ENCODE results near the gene YJU2. TPM values are rescaled to one million over a fixed set of nuclear protein-coding genes. Genes with fewer than 3 reads are reported as not detected.

YJU2 gene
- total RNA-seq, 1 experiment from 2014 or later = 26.5 TPM

DNA sequence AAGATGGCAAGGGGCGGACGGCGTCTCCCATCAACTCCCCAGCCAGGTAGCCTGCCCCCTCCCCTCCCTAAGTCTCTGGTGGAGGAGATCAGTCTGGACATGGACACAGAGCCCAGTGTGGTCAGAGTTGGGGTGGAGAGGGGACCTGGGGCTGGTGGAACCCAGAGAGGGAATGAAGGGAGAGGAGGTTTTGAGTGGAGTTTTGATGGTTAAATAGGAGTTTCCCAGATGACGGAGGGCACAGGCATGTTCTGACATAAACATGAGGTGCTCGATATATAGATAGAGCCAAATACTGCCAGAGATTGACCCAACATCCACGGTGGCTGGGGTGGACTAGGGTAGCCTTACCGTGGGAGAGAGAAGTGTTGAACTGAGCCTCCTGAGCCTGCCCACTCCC is 71.6 kb downstream of the YJU2 start (continued):
- TF ChIP-seq, protein P1, sequence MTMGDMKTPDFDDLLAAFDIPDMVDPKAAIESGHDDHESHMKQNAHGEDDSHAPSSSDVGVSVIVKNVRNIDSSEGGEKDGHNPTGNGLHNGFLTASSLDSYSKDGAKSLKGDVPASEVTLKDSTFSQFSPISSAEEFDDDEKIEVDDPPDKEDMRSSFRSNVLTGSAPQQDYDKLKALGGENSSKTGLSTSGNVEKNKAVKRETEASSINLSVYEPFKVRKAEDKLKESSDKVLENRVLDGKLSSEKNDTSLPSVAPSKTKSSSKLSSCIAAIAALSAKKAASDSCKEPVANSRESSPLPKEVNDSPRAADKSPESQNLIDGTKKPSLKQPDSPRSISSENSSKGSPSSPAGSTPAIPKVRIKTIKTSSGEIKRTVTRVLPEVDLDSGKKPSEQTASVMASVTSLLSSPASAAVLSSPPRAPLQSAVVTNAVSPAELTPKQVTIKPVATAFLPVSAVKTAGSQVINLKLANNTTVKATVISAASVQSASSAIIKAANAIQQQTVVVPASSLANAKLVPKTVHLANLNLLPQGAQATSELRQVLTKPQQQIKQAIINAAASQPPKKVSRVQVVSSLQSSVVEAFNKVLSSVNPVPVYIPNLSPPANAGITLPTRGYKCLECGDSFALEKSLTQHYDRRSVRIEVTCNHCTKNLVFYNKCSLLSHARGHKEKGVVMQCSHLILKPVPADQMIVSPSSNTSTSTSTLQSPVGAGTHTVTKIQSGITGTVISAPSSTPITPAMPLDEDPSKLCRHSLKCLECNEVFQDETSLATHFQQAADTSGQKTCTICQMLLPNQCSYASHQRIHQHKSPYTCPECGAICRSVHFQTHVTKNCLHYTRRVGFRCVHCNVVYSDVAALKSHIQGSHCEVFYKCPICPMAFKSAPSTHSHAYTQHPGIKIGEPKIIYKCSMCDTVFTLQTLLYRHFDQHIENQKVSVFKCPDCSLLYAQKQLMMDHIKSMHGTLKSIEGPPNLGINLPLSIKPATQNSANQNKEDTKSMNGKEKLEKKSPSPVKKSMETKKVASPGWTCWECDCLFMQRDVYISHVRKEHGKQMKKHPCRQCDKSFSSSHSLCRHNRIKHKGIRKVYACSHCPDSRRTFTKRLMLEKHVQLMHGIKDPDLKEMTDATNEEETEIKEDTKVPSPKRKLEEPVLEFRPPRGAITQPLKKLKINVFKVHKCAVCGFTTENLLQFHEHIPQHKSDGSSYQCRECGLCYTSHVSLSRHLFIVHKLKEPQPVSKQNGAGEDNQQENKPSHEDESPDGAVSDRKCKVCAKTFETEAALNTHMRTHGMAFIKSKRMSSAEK (CRISPR knock-in tag; IDR thresholded peaks at IDR 0.05; ENCODE audit: borderline replicate concordance) = no peak
- TF ChIP-seq, protein P2, sequence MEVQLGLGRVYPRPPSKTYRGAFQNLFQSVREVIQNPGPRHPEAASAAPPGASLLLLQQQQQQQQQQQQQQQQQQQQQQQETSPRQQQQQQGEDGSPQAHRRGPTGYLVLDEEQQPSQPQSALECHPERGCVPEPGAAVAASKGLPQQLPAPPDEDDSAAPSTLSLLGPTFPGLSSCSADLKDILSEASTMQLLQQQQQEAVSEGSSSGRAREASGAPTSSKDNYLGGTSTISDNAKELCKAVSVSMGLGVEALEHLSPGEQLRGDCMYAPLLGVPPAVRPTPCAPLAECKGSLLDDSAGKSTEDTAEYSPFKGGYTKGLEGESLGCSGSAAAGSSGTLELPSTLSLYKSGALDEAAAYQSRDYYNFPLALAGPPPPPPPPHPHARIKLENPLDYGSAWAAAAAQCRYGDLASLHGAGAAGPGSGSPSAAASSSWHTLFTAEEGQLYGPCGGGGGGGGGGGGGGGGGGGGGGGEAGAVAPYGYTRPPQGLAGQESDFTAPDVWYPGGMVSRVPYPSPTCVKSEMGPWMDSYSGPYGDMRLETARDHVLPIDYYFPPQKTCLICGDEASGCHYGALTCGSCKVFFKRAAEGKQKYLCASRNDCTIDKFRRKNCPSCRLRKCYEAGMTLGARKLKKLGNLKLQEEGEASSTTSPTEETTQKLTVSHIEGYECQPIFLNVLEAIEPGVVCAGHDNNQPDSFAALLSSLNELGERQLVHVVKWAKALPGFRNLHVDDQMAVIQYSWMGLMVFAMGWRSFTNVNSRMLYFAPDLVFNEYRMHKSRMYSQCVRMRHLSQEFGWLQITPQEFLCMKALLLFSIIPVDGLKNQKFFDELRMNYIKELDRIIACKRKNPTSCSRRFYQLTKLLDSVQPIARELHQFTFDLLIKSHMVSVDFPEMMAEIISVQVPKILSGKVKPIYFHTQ (CRISPR knock-in tag; IDR thresholded peaks at IDR 0.05) = no peak

Other genes with a start within 250 kb of the YJU2 start
- 45.5 to 46.0 TPM (median 45.9 TPM) in 3 replicates for gene PIAS4, start 239.3 kb upstream of the YJU2 start, total RNA-seq (2021)
- 22.8 to 27.9 TPM (median 24.6 TPM) in 3 replicates for gene ZBTB7A, start 180.2 kb upstream of the YJU2 start, total RNA-seq (2021)
- gene MAP2K2, start 123.0 kb upstream of the YJU2 start, total RNA-seq (2021) = 175 to 177 TPM (median 176 TPM) in 3 replicates
- 0.09 to 0.46 TPM in 2 of 3 replicates, not detected in the other for gene CREB3L3, start 93.4 kb upstream of the YJU2 start, total RNA-seq (2021)
- gene SIRT6, start 64.5 kb upstream of the YJU2 start, total RNA-seq (2021) = 27.2 to 29.9 TPM (median 28.1 TPM) in 3 replicates
- gene ANKRD24, start 64.4 kb upstream of the YJU2 start, total RNA-seq (2021) = 11.3 to 15.0 TPM (median 14.8 TPM) in 3 replicates
- gene EBI3, start 17.6 kb upstream of the YJU2 start, total RNA-seq (2021) = 0.81 to 1.5 TPM (median 1.1 TPM) in 3 replicates
- gene SHD, start 32.2 kb downstream of the YJU2 start, total RNA-seq (2021) = 2.0 to 3.6 TPM (median 3.4 TPM) in 3 replicates
- 0.55 to 1.0 TPM (median 0.94 TPM) in 3 replicates for gene TMIGD2, start 55.3 kb downstream of the YJU2 start, total RNA-seq (2021)
- gene FSD1, start 57.5 kb downstream of the YJU2 start, total RNA-seq (2021) = 61.3 to 69.2 TPM (median 65.7 TPM) in 3 replicates
- 18.2 to 21.1 TPM (median 20.2 TPM) in 3 replicates for gene STAP2, start 91.7 kb downstream of the YJU2 start, total RNA-seq (2021)
- gene MPND, start 96.5 kb downstream of the YJU2 start, total RNA-seq (2021) = 28.3 to 37.7 TPM (median 37.4 TPM) in 3 replicates
- gene SH3GL1, start 153.5 kb downstream of the YJU2 start, total RNA-seq (2021) = 89.4 to 109 TPM (median 89.7 TPM) in 3 replicates
- 126 to 161 TPM (median 137 TPM) in 3 replicates for gene CHAF1A, start 155.6 kb downstream of the YJU2 start, total RNA-seq (2021)
- 34.8 to 39.8 TPM (median 38.8 TPM) in 3 replicates for gene UBXN6, start 210.7 kb downstream of the YJU2 start, total RNA-seq (2021)
- 111 to 116 TPM (median 115 TPM) in 3 replicates for gene HDGFL2, start 225.2 kb downstream of the YJU2 start, total RNA-seq (2021)

Measured in WTC11 (cell line).